WERI-Rb-1 (cell line): ENCODE data around the gene RAN.

Experiments used
- DNase-seq: peaks from one replicate; pipeline ENCODE4 v3.0.0-alpha.2; 2020
- H3K27ac ChIP-seq: fragments of 250-450 bp; sonication (Bioruptor Pico); 2 replicates; pipeline ENCODE4 v1.5.1; 2020; ENCODE audit warnings: mild to moderate bottlenecking, moderate library complexity
- H3K27me3 ChIP-seq: fragments of 250-450 bp; sonication (Bioruptor Pico); 2 replicates; pipeline ENCODE4 v1.5.1; 2021; ENCODE audit warnings: mild to moderate bottlenecking, low read depth, moderate library complexity; ENCODE audit not compliant: insufficient read depth, severe bottlenecking
- H3K36me3 ChIP-seq: fragments of 250-450 bp; sonication (Bioruptor Pico); 2 replicates; pipeline ENCODE4 v1.5.1; 2020; ENCODE audit warnings: mild to moderate bottlenecking, moderate library complexity
- H3K4me3 ChIP-seq: 2 replicates; pipeline ENCODE4 v1.5.1; 2011; ENCODE audit warnings: low read depth, mild to moderate bottlenecking, control low read depth, low read length
- H3K9me3 ChIP-seq: fragments of 250-450 bp; sonication (Bioruptor Pico); 2 replicates; pipeline ENCODE4 v1.5.1; 2021; ENCODE audit warnings: mild to moderate bottlenecking, moderate library complexity; ENCODE audit not compliant: severe bottlenecking
- CTCF ChIP-seq: IDR thresholded peaks from 2 replicates; pipeline ENCODE4 v1.5.1; 2011; ENCODE audit warnings: low read depth, mild to moderate bottlenecking, control low read depth, inconsistent platforms, low read length

The RAN gene

GRCh38 chr12:130871286-130872178 is at the start of gene RAN:
Gene RAN (plus strand): TSS chr12:130872066. CDS start chr12:130872594, 528 bp downstream.
- peaks cover 42% of the 10 kb centered on the region for H3K36me3 ChIP-seq
- peaks cover 5% of the 10 kb centered on the region for H3K9me3 ChIP-seq
- peak; percentile 90 for DNase-seq
- H3K27ac ChIP-seq = peak within 1 kb of the TSS; percentile 94
- peak within 1 kb of the TSS; percentile 77 for H3K4me3 ChIP-seq
- H3K27me3 ChIP-seq = no peaks in the 10 kb centered on the region
- TF ChIP-seq CTCF = no peak

GRCh38 chr12:130825771-130826150 is 46.1 kb upstream of the RAN start:
- H3K4me3 ChIP-seq = no peak overlapping the region
- H3K27me3 ChIP-seq = no peaks in the 10 kb centered on the region
- H3K27ac ChIP-seq = no peak overlapping the region
- DNase-seq = no peak
- TF ChIP-seq CTCF = no peak
- peaks cover 42% of the 10 kb centered on the region for H3K36me3 ChIP-seq
- H3K9me3 ChIP-seq = no peaks in the 10 kb centered on the region

GRCh38 chr12:130826151-130826801 is 45.6 kb upstream of the RAN start:
- Histone ChIP-seq H3K4me3 (no peak overlapping the region), H3K27me3 (no peaks in the 10 kb centered on the region), H3K27ac (no peak overlapping the region), H3K36me3 (peaks cover 37% of the 10 kb centered on the region), H3K9me3 (no peaks in the 10 kb centered on the region)
- peak; percentile 87 for TF ChIP-seq CTCF
- peak; percentile 73 for DNase-seq

- no peak for DNase-seq
- no peak overlapping the region for H3K4me3 ChIP-seq
- no peak for TF ChIP-seq CTCF
- H3K27ac ChIP-seq = peak overlapping the region; percentile 16; the same call in 1 of the 2 replicates
- no peaks in the 10 kb centered on the region for H3K27me3 ChIP-seq
- H3K9me3 ChIP-seq = no peaks in the 10 kb centered on the region
- peaks cover 33% of the 10 kb centered on the region for H3K36me3 ChIP-seq
Measured at GRCh38 chr12:130827432-130827831, 44.4 kb upstream of the RAN start.

- no peak for DNase-seq
- Histone ChIP-seq H3K27ac (no peak overlapping the region), H3K36me3 (peaks cover 19% of the 10 kb centered on the region), H3K9me3 (no peaks in the 10 kb centered on the region), H3K4me3 (no peak overlapping the region), H3K27me3 (no peaks in the 10 kb centered on the region)
- no peak for TF ChIP-seq CTCF
Measured at GRCh38 chr12:130828895-130829294, 43.0 kb upstream of the RAN start.
